ENCODE results near the gene CFAP61. TPM values are rescaled to one million over a fixed set of nuclear protein-coding genes. Genes with fewer than 3 reads are reported as not detected.

Gene CFAP61
- total RNA-seq, 2 donors from 2014 or later, result 1.0 to 1.9 TPM

- Histone ChIP-seq H3K27me3 (no peaks in the 10 kb centered on the region), H3K4me1 (no peaks in the 10 kb centered on the region), H3K36me3 (no peaks in the 10 kb centered on the region), H3K27ac (no peak overlapping the region), H3K9me3 (no peaks in the 10 kb centered on the region), H3K4me3 (no peak overlapping the region)
- TF ChIP-seq CTCF (IDR thresholded peaks at IDR 0.05), result no peak
- DNase-seq (ENCODE audit: low spot score), result no peak
These were observed 260.2 kb downstream of the CFAP61 start for GRCh38 chr20:20312562-20312961.

- no peak for TF ChIP-seq CTCF (IDR thresholded peaks at IDR 0.05)
- Histone ChIP-seq H3K4me3 (no peak overlapping the region), H3K9me3 (no peaks in the 10 kb centered on the region), H3K27me3 (no peaks in the 10 kb centered on the region), H3K27ac (no peak overlapping the region), H3K36me3 (no peaks in the 10 kb centered on the region), H3K4me1 (no peaks in the 10 kb centered on the region)
- no peak for DNase-seq (ENCODE audit: low spot score)
These were observed 264.9 kb downstream of the CFAP61 start for GRCh38 chr20:20317195-20317594.

GRCh38 chr20:20317621-20318364, 265.5 kb downstream of the CFAP61 start:
- TF ChIP-seq CTCF (IDR thresholded peaks at IDR 0.05), result no peak
- Histone ChIP-seq H3K9me3 (no peaks in the 10 kb centered on the region), H3K4me3 (no peak overlapping the region), H3K36me3 (no peaks in the 10 kb centered on the region), H3K27ac (no peak overlapping the region), H3K27me3 (no peaks in the 10 kb centered on the region), H3K4me1 (no peaks in the 10 kb centered on the region)
- no peak for DNase-seq (ENCODE audit: low spot score)

- Histone ChIP-seq H3K36me3 (no peaks in the 10 kb centered on the region), H3K4me3 (no peak overlapping the region), H3K27ac (no peak overlapping the region), H3K27me3 (no peaks in the 10 kb centered on the region), H3K4me1 (no peaks in the 10 kb centered on the region), H3K9me3 (no peaks in the 10 kb centered on the region)
- TF ChIP-seq CTCF (IDR thresholded peaks at IDR 0.05), result no peak
- DNase-seq (ENCODE audit: low spot score), result no peak
These were observed 266.2 kb downstream of the CFAP61 start for GRCh38 chr20:20318365-20319161.

- H3K9me3 ChIP-seq, result no peaks in the 10 kb centered on the region
- no peaks in the 10 kb centered on the region for H3K4me1 ChIP-seq
- H3K4me3 ChIP-seq, result no peak overlapping the region
- DNase-seq (ENCODE audit: low spot score), result no peak
- no peak for TF ChIP-seq CTCF (IDR thresholded peaks at IDR 0.05)
- H3K27me3 ChIP-seq, result no peaks in the 10 kb centered on the region
- no peak overlapping the region for H3K27ac ChIP-seq
- H3K36me3 ChIP-seq, result no peaks in the 10 kb centered on the region
These were observed 268.8 kb downstream of the CFAP61 start for GRCh38 chr20:20321134-20321533.
